GM19193 (cell line): Measurements from ENCODE around the gene GMPS.

ENCODE experiments used
- POLR2A ChIP-seq: IDR thresholded peaks from 4 replicates; pipeline ENCODE4 v1.6.1; 2011; ENCODE audit not compliant: insufficient read depth, insufficient read length; ENCODE audit errors: extremely low read depth

Gene GMPS

GRCh38 chr3:155958676-155959075, 88.2 kb downstream of the GMPS start:
- no peak for TF ChIP-seq POLR2A

DNA sequence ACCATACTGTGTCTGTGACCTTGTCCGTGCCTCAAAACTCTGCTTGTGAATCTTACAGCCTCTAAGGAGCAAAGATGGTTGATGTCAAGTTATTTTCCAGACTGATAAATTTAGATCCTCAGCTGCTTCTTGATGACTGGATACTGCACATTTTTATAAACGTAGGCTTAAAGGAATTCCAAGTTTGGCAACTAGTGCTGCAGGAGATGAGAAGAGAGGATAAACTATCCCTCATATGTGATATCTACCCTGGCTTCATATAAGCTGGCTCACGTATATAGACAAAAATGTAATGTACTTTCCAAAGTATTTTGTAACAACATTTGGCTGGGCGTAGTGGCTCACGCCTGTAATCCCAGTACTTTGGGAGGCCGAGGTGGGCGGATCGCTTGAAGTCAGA, 89.6 kb downstream of the GMPS start:
- TF ChIP-seq POLR2A = no peak

DNA sequence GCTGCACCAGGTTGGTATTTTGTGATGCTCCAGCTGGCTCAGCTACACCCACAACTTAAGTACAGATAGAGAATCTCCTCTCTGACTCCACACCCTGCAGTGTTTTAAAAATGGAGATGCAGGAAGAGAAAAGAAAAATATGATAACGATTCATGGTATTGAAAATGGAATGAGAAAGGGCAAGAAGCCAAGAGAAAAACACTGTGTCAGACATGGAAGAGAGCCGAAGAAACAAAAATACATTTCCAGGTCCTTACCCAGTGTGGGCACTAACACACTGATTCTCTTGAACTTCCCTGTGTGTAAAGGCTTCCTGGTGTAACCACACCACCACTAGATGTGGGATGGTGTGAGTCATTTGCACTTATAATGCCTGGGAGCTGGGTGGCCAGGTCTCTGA, 93.1 kb downstream of the GMPS start:
- no peak for TF ChIP-seq POLR2A

DNA sequence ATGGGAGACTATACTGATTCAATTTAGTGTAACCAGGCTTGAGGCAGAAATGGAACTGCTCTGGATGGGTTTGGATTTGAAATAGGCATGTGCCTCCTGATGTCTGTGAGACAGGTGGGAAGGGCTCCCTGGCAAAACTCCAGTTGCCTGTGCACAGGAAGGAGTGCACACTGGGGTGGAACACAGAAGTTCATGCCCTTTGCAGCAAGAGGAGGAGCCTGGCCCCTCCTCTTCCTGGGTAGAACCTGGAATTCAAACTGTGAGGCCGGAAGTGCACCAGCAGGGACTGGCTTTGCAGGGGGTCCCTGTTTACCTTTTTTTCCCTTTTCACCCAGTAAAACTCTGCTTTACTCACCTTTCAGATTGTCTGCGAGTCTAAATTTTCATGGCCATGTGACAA, 99.9 kb downstream of the GMPS start:
- TF ChIP-seq POLR2A = no peak

DNA sequence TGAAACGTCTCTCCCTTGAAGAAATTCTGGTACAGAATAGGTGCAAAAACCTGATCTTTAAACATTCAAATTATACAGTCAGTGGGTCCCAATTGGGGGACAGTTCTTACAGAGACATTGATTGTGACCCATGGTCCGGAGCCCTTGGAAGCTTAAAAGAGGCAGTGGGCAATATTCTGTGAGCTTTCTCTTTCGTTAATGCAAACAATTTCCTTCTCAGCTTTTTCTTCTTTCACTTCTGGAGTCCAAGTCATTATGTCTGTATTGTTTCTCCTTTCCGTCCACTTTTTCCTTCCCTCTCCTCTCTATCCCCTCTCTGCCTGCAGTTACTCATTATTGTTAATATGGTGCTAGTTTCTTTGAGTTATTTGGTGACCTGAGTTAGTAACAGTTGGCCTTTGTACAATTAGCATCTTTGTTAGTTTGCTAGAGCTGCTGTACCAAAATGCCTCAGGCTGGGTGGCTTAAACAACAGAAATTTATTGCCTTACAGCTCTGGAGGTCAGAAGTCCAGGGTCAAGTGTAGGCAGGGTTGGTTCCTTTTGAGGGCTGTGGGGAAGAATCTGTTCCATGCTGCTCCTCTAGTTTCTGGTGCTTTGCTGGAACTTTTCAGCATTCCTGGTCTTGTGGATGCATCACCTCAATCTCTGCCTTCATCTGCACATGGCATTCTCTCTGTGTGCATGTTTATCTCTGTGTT, 102.6 kb downstream of the GMPS start:
- TF ChIP-seq POLR2A = no peak

GRCh38 chr3:155978324-155978723, 107.9 kb downstream of the GMPS start:
- TF ChIP-seq POLR2A = no peak

DNA sequence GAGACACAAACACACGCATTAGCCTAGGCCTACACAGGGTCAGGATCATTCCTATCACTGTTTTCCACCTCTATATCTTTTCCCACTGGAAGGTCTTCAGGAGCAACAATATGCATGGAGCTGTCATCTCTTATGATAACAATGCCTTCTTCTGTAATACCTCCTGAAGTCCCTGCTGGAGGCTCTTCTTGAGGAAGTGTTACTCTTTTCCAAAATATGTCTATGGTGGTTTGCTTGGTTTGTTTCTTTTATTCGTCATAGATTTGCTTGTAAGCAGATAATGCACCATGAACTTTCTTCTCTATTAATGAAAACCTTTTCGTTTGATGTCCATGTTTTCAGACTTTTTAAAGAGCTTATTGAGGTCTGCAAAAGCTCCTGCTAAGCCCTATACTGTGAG, 109.3 kb downstream of the GMPS start:
- TF ChIP-seq POLR2A = no peak

GRCh38 chr3:155981669-155982068, 111.2 kb downstream of the GMPS start:
- no peak for TF ChIP-seq POLR2A

DNA sequence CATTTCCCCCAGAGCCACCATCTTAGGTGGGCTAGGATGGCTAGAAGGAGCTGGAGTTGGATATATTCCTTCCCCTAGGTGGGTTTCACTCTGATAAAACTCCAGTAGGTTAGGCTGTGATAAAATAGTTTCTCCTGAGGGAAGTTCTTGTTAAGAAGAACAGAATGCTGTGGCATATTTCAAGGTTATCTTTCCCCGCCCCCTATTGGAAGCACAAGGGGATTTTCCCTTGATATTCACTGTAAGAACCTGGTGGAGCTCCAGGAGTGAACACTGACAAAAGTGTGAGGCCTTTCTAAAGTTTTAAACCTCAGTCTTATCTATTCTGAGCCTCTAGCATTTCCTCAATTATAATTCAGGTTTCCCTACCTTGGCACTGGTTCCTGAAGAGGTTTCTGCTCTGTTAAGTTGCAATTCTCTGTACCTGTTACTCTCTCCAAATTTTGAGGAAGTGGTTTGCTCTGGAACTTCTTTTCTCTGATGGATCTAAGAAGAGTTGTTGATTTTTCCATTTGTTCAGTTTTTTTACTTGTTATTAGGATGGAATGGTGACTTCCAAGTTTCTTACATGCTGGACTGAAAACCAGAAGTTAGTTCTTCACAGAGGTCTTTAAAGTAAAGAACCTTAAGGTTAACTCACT, 113.5 kb downstream of the GMPS start:
- no peak for TF ChIP-seq POLR2A

DNA sequence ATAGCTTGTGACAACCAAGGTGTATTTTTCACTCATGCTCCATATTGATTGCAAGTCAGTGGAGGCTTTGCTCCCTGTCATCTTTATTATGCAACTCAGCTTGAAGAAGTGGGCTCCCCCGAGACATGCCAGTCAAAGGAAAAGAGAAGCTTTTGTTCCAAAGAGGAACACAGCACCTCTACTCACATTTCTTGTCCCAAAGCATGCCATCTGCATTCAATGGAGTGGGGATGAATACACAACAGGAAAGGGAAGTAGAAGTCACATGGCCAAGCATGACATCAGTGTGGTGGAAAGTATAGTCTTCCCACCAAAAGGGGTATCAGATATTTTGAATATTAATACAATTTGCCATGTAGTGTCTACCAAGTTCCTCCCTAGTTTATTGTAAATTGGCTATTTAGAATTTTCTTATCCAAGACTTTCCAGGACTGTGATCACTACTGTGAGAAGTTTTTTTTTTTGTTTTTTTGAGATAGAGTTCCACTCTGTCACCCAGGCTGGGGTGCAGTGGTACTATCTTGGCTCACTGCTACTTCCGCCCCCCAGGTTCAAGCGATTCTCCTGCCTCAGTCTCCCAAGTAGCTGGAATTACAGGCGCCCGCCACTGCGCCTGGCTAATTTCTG, 114.5 kb downstream of the GMPS start:
- no peak for TF ChIP-seq POLR2A

- TF ChIP-seq POLR2A = no peak
These were observed 119.1 kb downstream of the GMPS start for GRCh38 chr3:155989536-155989935.

- TF ChIP-seq POLR2A = no peak
These were observed 120.8 kb downstream of the GMPS start for GRCh38 chr3:155991212-155991611.

GRCh38 chr3:155991847-155992246, 121.4 kb downstream of the GMPS start:
- TF ChIP-seq POLR2A = no peak
